ENCODE measurements around the gene ANK2.

Gene ANK2

DNA sequence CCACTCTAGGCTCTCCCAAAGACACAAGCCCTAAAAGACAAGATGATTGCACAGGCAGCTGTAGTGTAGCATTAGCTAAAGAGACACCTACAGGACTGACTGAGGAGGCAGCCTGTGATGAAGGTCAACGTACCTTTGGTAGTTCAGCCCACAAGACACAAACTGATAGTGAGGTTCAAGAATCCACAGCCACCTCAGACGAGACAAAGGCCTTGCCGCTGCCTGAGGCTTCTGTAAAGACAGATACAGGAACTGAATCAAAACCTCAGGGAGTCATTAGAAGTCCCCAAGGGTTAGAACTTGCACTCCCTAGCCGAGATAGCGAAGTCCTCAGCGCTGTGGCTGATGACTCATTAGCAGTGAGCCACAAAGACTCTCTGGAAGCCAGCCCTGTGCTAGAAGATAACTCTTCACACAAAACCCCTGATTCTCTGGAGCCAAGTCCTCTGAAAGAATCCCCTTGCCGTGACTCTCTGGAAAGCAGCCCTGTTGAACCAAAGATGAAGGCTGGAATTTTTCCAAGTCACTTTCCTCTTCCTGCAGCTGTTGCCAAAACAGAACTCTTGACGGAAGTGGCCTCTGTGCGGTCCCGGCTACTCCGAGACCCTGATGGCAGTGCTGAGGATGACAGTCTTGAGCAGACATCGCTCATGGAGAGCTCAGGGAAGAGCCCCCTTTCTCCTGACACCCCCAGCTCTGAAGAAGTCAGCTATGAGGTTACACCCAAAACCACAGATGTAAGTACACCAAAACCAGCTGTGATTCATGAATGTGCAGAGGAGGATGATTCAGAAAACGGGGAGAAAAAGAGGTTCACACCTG is 306.3 kb downstream of the ANK2 start:
- DNase-seq, result no peak

DNA sequence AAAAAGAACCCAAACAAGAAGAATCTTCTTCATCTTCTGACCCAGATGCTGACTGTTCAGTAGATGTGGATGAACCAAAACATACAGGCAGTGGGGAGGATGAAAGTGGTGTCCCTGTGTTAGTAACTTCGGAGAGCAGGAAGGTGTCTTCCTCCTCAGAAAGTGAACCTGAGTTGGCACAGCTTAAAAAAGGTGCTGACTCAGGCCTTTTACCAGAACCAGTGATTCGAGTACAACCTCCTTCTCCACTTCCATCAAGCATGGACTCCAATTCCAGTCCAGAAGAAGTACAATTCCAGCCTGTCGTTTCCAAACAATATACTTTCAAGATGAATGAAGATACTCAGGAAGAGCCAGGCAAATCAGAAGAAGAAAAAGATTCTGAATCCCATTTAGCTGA is 307.0 kb downstream of the ANK2 start:
- DNase-seq, result no peak

DNA sequence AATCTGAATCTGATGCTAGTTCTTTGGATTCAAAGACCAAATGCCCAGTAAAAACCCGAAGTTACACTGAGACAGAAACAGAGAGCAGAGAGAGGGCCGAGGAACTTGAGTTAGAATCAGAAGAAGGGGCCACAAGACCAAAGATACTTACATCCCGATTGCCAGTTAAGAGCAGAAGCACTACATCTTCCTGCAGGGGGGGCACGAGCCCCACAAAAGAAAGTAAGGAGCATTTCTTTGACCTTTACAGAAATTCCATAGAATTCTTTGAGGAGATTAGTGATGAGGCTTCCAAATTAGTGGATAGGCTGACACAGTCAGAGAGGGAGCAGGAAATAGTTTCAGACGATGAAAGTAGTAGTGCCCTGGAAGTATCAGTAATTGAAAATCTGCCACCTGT is 309.3 kb downstream of the ANK2 start:
- no peak for DNase-seq

DNA sequence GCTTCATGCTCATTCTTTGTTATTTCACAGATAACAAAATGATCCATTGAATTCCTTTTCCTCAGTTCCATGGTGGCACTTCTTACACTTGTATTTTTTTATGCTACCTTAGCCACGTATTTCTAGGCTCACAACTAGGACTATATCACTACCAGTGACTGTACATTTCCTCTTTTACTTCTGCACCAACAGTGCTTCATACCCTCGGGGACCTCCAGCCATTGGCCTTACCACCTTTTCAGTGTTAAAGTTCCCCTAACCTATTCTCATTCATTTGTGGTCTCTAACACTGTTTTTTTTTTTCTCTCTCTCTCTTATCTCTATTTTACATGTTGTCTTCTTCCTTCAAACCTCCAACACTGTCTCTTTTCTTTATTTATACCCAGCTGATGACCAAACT is 315.9 kb downstream of the ANK2 start:
- DNase-seq, result no peak

DNA sequence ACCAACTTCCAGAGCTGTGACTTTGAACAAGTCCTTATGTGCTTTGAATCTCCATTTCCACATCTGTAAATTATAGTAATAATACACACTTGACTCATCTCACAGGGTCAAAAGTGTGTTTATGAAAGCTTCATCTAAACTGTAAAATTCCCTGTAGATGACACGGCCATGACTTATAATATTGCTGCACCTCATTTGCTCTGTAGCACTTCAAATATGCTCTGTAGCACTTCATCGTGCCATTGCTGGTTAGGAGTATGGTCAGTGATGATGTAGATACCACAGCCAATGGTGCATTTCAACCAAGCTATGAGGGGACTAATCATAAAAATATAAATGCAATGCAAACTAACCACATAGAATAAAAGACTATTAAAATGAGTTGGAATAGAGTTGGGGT is 318.6 kb downstream of the ANK2 start:
- no peak for DNase-seq

DNA sequence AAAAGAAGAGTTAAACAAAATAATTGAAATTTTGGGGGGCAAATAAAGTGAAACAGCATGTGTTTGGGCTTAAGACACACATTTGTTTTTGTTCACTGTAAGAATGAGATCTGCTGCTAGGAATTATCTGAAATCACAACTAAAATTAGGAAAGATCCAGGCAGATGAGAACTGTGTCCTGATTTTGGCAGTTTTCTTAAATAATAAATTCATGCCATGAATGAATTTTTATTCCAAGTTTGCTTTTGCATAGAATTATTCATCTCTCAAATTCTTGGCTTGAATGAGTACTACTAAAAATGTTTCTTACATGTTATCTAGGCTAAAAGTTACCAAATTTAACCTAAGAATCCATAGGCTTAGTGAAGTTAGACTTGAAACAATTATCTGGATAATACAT is 321.7 kb downstream of the ANK2 start:
- DNase-seq, result no peak

DNA sequence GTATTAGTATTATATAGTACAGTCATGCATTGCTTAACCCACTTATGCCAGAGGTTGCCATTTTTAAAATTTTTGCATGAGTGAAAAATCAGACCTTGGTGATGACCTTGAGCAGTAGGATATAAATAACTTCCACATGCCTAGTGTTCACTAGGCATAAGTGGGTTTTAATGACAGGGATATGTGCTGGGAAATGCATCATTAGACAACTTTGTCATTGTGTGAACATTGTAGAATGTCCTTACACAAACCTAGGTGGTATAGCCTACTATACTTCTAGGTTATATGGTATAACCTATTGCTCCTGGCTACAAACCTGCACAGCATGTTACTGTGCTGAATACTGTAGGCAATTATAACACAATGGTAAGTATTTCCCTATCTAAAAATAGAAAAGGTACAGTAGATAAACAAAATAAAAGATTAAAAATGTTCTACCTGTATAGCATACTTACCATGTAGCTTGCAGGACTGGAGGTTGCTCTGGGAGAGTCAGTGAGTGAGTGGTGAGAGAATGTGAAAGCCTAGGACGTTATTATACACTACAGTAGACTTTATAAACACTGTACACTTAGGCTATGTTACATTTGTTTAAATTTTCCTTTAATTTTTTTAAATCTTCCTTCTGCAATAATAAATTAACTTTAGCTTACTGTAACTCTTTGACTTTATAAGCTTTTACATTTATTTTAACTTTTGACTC is 326.7 kb downstream of the ANK2 start:
- no peak for DNase-seq

DNA sequence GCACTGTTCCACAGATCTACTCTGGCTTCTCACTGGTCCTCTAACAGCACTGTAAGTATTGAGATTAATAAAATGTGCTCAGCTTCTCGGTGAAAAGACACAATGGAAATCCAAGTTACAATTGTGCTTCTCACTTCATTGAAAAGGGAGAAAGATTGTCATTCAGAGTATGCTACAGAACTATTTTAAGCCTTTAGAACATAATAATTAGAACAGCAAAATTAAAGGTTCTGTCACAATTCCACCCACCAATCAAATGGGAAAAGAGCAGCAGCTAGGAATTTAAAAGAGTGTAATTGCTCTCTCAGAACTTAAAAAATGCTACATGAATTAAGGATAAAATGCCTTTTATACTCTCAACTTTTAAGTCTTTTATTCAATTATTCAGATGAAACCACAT is 329.4 kb downstream of the ANK2 start:
- no peak for DNase-seq

DNA sequence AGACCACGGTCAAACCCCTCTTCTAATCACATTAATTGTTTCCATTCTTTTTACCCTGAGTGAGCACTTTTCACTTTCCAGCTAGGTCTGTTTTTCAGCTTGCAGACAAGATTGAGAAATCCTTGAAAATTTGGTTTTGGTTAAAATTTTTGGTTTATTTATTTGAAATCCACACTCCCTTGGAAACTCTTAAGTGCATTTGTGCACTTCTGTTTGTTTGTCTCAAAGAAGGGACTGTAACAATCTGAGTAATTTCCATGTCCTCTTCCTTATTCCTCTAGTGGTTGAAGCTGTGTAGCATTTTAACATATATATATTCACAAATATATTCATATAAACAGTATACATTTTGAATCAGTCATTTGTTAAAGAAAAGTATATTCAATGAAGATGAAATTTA is 333.3 kb downstream of the ANK2 start:
- DNase-seq, result no peak

DNA sequence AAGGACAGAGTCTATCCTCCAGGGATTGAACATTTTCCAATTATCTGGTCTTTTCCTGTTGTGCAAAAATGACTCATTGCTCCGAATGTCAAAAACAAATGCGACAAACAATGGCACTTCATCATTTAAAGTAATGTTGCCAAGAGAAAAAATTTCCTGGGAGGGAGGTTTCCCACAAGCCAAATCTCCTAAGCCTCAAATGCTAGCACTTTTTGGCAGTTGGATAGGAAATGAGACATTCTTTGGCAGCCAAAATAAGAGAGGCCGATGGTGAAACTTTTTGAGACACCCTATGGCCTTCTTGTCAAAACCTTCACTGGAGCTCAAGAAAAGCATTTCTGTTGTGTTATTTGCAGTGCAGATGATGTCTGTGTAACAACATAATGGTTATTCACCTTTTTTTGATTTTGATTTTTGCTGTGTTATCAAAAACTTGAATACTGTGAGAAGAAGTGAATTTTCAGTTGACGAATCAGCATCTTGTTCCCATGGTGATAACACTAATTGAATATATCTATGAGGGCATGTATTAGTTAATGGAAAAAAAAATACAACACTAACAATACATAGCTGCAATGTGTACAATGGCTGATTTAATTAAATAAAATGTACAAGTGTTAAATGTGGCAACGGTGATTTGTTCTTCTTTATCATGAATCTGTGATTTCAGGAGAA is 333.8 kb downstream of the ANK2 start:
- DNase-seq, result no peak

DNA sequence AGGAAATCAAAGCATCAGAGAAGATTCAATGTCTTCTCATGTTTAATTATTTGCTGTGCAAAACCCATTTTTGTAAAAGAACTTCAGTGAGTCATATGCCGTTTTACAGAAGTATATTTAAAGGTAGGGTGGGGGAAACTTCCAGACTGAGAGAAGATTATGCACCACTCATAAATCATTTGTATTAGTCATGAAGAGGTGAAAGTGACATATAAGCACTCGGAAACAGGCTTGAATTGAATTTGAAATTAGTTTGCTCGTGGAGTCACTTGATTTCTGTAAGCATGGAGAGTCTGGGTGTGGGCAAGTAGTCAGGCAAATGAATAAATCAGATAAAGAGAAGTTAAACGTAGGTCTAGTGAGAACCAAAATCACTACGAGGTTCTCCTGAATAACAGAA is 335.1 kb downstream of the ANK2 start:
- DNase-seq, result no peak

DNA sequence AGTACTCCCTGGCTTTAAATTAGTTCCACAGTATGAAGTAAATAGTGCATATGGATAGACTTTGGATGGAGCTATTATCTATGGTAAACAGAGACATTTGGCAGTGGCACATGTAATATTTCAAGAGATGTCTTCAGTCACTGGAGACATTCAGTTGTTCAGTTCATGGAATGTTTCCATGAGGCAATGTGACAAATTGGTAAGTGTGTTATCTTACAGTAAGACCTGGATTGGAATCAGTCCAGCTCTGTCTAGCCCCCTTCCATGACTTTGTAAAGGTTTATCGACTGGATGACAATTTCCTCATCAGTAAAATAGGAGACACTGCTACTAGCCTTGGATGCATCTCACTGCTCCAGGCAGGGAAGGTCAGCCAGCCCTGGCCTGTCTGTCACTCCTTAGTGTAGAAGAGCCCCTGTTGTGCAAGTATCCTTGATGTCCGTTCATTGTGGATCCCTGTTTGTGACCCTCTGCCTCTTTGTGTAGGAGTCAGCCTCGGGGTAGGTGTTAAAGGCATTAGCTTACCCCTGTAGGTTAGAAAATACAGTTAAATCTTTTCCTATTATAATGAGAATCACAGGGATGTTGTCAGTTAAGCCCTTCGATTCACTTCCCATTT is 335.9 kb downstream of the ANK2 start:
- DNase-seq, result no peak

DNA sequence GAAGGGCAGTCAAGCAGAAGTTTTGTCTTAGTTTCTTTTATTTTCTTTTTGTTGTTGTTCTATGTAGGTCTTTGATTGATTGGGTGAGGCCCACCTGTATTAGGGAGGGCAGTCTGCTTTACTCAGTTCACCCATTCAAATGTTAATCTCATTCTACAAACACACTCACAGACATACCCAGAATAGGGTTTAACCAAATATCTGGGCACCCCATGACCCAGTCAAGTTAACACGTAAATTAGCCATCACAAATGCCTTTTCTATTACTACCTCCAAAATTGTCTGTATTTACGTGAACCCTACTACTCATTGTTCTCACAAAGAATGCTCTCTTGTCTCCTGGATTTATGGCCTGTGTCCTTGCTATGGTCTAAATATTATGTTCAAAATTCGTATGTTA is 339.7 kb downstream of the ANK2 start:
- DNase-seq, result no peak

DNA sequence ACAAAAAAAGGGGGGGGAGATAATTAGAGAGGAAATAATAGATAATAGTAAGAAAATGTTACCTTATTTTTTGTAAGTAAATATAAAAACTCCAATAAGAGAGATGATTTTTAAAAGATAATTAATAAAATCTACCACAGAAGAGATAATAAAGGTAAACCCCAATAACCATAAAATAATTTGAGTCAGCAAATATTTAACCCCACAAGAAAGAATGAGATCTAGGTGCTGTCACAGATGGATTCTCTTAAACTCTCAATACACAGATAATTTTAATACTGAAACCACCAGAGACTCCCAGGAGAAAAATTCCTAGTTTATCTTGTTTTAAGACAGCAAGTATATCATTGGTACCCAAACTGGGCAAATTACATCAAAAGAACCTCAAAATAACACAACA is 341.4 kb downstream of the ANK2 start:
- DNase-seq, result no peak

DNA sequence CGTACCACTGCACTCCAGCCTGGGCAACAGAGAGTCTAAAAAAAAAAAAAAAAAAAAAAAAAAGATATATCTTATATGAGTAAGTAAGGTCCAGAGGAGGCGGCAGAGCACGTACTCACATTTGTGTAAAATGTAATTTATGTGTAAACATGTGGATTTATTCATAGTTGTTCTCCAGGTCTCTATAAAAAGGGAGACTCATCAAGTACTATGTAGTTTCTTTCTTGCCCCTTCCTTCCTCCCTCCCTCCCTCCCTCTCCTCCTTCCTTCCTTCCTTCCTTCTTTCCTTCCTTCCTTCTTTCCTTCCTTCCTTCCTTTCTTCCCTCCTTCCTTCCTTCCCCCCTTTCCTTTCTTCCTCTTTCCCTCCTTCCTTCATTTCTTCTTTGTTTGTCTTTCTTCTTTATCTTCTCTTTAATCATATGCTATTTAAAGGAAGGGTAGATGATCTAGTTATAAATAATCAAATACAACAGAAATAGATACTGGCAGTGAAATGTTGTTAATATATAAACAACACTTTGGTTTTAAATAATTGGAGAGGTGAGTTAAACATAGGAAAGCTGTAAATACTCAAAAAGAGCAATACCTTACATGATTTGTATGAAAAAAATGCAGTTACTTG is 344.8 kb downstream of the ANK2 start:
- DNase-seq, result no peak

DNA sequence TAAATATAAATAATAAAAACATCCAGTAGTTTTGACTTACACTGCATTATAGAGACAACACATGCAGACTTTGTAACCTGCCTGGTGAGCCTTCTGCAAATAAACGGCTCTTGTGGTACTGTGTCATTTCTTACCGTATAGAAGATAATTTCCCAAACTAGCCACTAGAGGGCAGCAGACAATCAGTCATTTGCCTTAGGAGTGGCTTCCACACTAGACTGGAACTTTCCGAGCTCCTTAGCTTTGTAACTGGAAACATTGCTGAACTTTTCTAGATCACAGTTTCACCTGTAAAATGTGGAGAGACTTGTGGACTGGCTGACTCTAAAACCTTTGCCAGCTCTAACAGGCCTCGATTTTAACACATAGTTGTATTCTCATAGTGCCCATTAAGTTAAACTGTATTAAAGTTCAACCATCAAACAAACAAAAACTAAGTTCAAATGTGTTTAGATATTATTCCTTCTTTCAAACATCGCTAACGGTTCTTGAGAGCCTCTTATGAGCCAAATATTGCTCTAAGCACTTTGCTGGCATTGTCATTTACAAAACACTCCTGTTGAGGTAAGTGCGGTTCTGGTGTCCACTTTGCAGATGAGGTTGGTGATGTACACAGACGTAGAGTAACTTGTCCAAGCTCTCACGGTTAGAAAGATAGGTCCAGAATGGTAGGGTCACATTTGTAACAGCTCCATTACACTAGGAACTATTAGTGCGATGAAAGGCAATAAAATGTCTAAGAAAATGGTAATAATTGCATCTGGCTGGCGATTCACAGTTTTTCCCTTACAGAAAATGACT is 345.5 kb downstream of the ANK2 start:
- peak; percentile 93 for DNase-seq

DNA sequence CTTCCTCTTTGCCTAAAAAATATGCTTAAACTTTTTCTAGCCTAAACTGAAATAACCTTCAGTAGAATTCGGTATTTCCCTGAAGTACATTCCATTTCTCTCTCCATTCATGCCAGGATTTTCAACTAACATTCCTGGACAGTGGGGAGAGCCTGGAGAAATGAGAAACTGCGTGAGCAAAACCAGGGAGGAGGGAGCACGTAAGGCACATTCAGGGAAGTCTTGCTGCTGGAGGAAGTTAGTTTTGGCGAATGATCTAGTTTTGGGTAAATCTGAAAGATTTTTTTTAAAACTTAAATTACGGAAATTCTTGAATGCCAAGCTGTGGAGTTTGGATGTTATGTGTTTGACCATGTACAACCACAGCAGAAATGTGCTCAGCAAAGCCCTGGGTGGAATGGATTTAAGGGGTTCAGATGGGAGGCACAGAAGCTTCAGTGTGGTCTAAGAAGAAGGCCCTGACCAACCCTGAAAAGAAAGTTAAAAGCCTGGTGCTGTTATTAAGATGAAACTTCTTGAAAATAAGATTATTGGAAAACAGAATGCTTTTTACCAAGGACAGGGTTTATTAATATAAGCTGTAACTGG is 347.8 kb downstream of the ANK2 start:
- no peak for DNase-seq

DNA sequence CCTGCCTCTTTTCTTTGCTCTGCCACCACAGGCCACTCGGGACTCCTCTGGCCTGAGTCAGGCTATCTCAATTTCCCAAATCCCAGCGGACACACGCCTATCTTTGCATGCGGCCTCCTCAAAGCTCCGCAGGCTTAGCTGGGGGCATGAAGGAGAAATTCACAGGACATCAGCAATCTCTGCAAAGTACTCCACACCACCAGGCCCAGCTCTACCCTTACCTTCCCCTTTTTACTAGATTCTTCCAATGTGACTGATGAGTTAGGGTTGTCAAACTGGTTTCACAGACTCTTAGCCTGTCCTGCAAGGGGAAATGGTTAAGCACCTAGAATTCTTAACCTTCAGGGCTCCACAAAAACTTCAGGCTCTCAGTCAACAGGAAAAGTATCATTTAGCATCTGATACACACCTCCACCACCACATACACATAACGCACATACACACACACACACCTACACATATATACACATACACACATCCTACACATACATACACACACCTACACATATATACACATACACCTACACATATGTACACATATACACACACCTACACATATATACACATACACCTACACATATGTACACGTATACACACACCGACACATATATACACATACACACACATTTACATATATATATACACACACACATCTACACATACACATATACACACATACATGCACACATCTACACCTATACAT is 349.1 kb downstream of the ANK2 start:
- no peak for DNase-seq

DNA sequence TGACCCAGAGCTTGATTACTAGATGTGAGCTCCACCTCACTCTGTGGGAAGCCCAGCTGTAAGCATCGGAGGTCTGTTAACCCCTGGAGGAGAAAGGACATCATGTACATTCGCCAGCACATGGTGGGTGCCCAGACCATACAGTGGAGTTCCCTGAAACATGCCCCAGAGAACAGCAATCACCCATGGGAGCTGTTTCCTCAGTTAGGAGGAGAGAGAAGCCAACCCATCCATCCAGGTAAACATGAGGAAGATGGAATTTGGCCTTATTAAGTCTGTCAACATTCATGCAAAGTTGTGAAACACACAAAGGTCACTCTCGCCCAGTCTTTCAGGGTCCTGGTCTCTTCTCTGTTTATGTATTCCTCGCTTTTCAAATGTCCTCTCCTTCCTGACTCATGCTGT is 354.7 kb downstream of the ANK2 start:
- no peak for DNase-seq

DNA sequence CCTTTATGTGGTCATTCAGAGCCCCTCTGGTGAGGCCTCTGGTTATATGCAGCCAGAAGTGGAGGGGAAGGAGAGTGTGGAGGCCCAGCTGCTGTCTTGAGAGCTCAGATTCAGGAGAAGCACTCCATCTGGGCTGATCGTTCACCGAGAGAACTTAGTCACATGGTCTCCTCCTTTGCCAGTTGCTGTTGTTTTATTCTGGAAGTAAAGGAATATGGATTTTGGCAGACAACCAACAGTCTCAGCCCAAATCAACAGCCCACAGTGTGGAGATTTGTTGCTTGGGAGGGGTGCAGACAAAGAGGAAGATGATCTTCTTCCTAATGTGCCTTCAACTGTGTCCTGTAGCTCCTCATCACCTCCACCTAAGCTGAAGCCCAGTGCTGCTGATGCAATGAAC is 355.4 kb downstream of the ANK2 start:
- DNase-seq, result no peak

All from midbrain (tissue), 1 donor.